Esophagus muscularis mucosa (tissue), 3 donors: ENCODE measurements around the gene FBXO45.

Experiments used
- EP300 ChIP-seq: sonication (generic); formaldehyde crosslinking; IDR thresholded peaks from one replicate; pipeline ENCODE4 v1.6.1; 2017; ENCODE audit warnings: antibody characterized with exemption
- TF ChIP-seq, protein P1 (sequence below), 3 experiments: fragments of 200-600 bp in 2 of 3; fragments of 450-650 bp in 1 of 3; sonication (generic) in 2 of 3; IDR thresholded peaks; one replicate each; pipeline ENCODE4 v1.5.1; 2017 to 2019; ENCODE audit warnings: antibody characterized with exemption in 3 of 3, mild to moderate bottlenecking in 2 of 3, moderate library complexity in 1 of 3

DNA sequence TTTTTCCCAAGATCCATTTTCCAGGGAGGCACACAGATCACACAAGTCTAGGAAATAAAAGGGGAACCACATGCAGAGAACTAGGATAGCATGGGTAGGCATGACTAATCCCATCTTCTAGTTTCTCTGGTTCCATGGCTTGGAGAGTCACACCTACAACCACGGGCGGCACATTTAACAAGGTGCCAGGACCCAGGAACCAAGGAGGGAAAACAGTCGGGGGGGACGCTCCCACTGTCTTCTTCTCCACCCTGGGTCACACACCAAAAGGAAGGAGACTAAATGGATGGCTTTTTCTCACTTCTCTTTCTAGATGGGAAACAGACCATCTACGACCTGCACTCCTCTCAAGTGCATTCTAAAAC is 48.8 kb upstream of the FBXO45 start:
- TF ChIP-seq, protein P1, sequence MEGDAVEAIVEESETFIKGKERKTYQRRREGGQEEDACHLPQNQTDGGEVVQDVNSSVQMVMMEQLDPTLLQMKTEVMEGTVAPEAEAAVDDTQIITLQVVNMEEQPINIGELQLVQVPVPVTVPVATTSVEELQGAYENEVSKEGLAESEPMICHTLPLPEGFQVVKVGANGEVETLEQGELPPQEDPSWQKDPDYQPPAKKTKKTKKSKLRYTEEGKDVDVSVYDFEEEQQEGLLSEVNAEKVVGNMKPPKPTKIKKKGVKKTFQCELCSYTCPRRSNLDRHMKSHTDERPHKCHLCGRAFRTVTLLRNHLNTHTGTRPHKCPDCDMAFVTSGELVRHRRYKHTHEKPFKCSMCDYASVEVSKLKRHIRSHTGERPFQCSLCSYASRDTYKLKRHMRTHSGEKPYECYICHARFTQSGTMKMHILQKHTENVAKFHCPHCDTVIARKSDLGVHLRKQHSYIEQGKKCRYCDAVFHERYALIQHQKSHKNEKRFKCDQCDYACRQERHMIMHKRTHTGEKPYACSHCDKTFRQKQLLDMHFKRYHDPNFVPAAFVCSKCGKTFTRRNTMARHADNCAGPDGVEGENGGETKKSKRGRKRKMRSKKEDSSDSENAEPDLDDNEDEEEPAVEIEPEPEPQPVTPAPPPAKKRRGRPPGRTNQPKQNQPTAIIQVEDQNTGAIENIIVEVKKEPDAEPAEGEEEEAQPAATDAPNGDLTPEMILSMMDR (IDR thresholded peaks at IDR 0.05): no peak
- no peak for TF ChIP-seq EP300
